Lung (tissue), 12 donors: Measurements from ENCODE around the gene TNFRSF11A. TPM values are rescaled to one million over a fixed set of nuclear protein-coding genes. Genes with fewer than 3 reads are reported as not detected.

Experiments
- ATAC-seq: fragments of 200-7000 bp; cut with Tn5 transposase; one replicate; pipeline ENCODE4 v1.9.1; 2020; ENCODE audit warnings: moderate number of reproducible peaks; ENCODE audit not compliant: insufficient read depth, low FRiP score
- DNase-seq, 3 donors: peaks; one replicate each; pipeline ENCODE4 v3.0.0-alpha.2; 2013 to 2017
- H3K27ac ChIP-seq, 2 donors: one replicate each; pipeline ENCODE4 v1.5.1; 2013; ENCODE audit warnings: mild to moderate bottlenecking in 2 of 2, moderate library complexity in 2 of 2, control low read depth in 1 of 2, inconsistent platforms in 1 of 2, low read depth in 1 of 2, low read length in 1 of 2
- H3K27me3 ChIP-seq, 3 donors: one replicate each; pipeline ENCODE4 v1.5.1; 2013; ENCODE audit warnings: low read length in 2 of 3; ENCODE audit not compliant: control insufficient read depth in 3 of 3, insufficient read depth in 3 of 3
- H3K36me3 ChIP-seq, 4 donors: one replicate each; pipeline ENCODE4 v1.5.1; 2013; ENCODE audit warnings: low read length in 4 of 4, mild to moderate bottlenecking in 1 of 4, moderate library complexity in 1 of 4; ENCODE audit not compliant: control insufficient read depth in 4 of 4, insufficient read depth in 4 of 4
- H3K4me1 ChIP-seq, 5 donors: one replicate each; pipeline ENCODE4 v1.5.1; 2013; ENCODE audit warnings: low read length in 5 of 5, mild to moderate bottlenecking in 2 of 5, moderate library complexity in 1 of 5; ENCODE audit not compliant: control insufficient read depth in 5 of 5, insufficient read depth in 5 of 5
- H3K4me3 ChIP-seq: one replicate; pipeline ENCODE4 v1.5.1; 2013; ENCODE audit warnings: mild to moderate bottlenecking, control low read depth, moderate library complexity
- H3K9ac ChIP-seq, 2 donors: one replicate each; pipeline ENCODE4 v1.5.1; 2013; ENCODE audit warnings: low read length in 2 of 2, control low read depth in 1 of 2; ENCODE audit not compliant: insufficient read depth in 1 of 2
- H3K9me3 ChIP-seq, 4 donors: one replicate each; pipeline ENCODE4 v1.5.1; 2013; ENCODE audit warnings: low read length in 3 of 4, mild to moderate bottlenecking in 1 of 4, moderate library complexity in 1 of 4; ENCODE audit not compliant: control insufficient read depth in 4 of 4, insufficient read depth in 3 of 4
- CTCF ChIP-seq: IDR thresholded peaks from 2 replicates; pipeline ENCODE4 v1.5.1; 2012; ENCODE audit warnings: mild to moderate bottlenecking; ENCODE audit errors: control extremely low read depth, extremely low read depth
- WGBS, 2 donors: extraction: QIAGEN DNeasy Blood & Tissue Kit; methylation state at CpG; one replicate each; pipeline ENCODE4 v1.1.7; 2013; 5-methylcytosine and 5-hydroxymethylcytosine counted together
- polyA plus RNA-seq, 2 donors: library from polyadenylated mRNA; stranded (reverse); fragments of 200-250 nt; gene quantifications; one replicate each; pipeline ENCODE4 v1.2.1, GENCODE V29; 2013
- total RNA-seq, 2 donors: library from RNA; depleted of rRNA in 1 of 2; stranded (reverse); fragments of >200 nt in 1 of 2; gene quantifications; one replicate each; pipeline ENCODE4 v1.2.1, GENCODE V29; 2014 to 2021
- donor health status: control.
- donor health status: control.
- donor health status: Bipolar disorder and iron deficiency.
- donor health status: healthy.
- donor health status: DM: yes; HTN: yes; CAD: no.

Gene TNFRSF11A
- total and polyA plus RNA-seq, 4 donors: 1.0 to 7.8 (median 2.8) TPM

- Histone ChIP-seq H3K27ac (no peak overlapping the region), H3K9ac (no peak overlapping the region), H3K4me3 (no peak overlapping the region), H3K36me3 (no peaks in the 10 kb centered on the region), H3K9me3 (no peaks in the 10 kb centered on the region), H3K27me3 (peaks cover 0 to 18% (median 9%) of the 10 kb centered on the region in 3 donors), H3K4me1 (no peaks in the 10 kb centered on the region)
- DNase-seq: no peak
- no peak for ATAC-seq
- WGBS, 2 donors: 79 to 85% methylated on average over 10 of the region's 10 CpGs
- no peak for TF ChIP-seq CTCF
Measured at GRCh38 chr18:62338446-62339105, 13.5 kb downstream of the TNFRSF11A start.

GRCh38 chr18:62339106-62339988, 14.2 kb downstream of the TNFRSF11A start:
- H3K36me3 ChIP-seq: no peaks in the 10 kb centered on the region
- no peak for DNase-seq
- no peak overlapping the region for H3K4me3 ChIP-seq
- H3K9me3 ChIP-seq: no peaks in the 10 kb centered on the region
- H3K27me3 ChIP-seq: peaks cover 0 to 18% (median 9%) of the 10 kb centered on the region in 3 donors
- H3K9ac ChIP-seq: no peak overlapping the region
- H3K27ac ChIP-seq: no peak overlapping the region
- no peak for TF ChIP-seq CTCF
- no peaks in the 10 kb centered on the region for H3K4me1 ChIP-seq
- peak; percentile 25 for ATAC-seq
- 56% methylated on average over 15 of the region's 15 CpGs for WGBS, 2 donors

- Histone ChIP-seq H3K36me3 (no peaks in the 10 kb centered on the region), H3K4me1 (no peaks in the 10 kb centered on the region), H3K9ac (no peak overlapping the region), H3K9me3 (no peaks in the 10 kb centered on the region), H3K27me3 (peaks cover 0 to 18% (median 9%) of the 10 kb centered on the region in 3 donors), H3K4me3 (no peak overlapping the region), H3K27ac (no peak overlapping the region)
- no peak for DNase-seq
- no peak for TF ChIP-seq CTCF
- WGBS, 2 donors: 87 to 95% methylated on average over 9 of the region's 9 CpGs
- ATAC-seq: no peak
Measured at GRCh38 chr18:62340996-62341395, 15.9 kb downstream of the TNFRSF11A start.
